ENCODE measurements around the gene RALGAPA2. TPM values are rescaled to one million over a fixed set of nuclear protein-coding genes. Genes with fewer than 3 reads are reported as not detected.

RALGAPA2 gene
- polyA plus RNA-seq, 1 donor from 2014 or later: 21.8 TPM

- TF ChIP-seq REST (IDR thresholded peaks at IDR 0.05; ENCODE audit: borderline replicate concordance) (no peak), RAD21 (conservative IDR thresholded peaks at IDR 0.05) (no peak), CTCF (IDR thresholded peaks at IDR 0.05; ENCODE audit: poor library complexity, severe bottlenecking) (no peak), TAF1 (IDR thresholded peaks at IDR 0.05; ENCODE audit: low read depth) (no peak), EZH2 (IDR thresholded peaks at IDR 0.05; ENCODE audit: borderline replicate concordance, insufficient read depth, low read length, poor library complexity, severe bottlenecking) (no peak), POLR2AphosphoS5 (IDR thresholded peaks at IDR 0.05) (no peak), EP300 (conservative IDR thresholded peaks at IDR 0.05; ENCODE audit: poor library complexity, severe bottlenecking) (no peak), SMC3 (conservative IDR thresholded peaks at IDR 0.05; ENCODE audit: poor library complexity) (no peak), MXI1 (conservative IDR thresholded peaks at IDR 0.05; ENCODE audit: poor library complexity, severe bottlenecking) (no peak)
- no peak overlapping the region for H3K27ac ChIP-seq (ENCODE audit: low read length)
- H3K27me3 ChIP-seq (ENCODE audit: insufficient read depth, low read depth, low read length): no peaks in the 10 kb centered on the region
- no peak overlapping the region for H3K4me3 ChIP-seq (ENCODE audit: low read length)
- no peak overlapping the region for H3K4me2 ChIP-seq (ENCODE audit: low read length)
- no peaks in the 10 kb centered on the region for H4K20me1 ChIP-seq (ENCODE audit: insufficient read depth)
- no peak overlapping the region for H3K9ac ChIP-seq (ENCODE audit: low read length)
- H3K79me2 ChIP-seq (replicated peaks; ENCODE audit: insufficient read depth, low read length): no peaks in the 10 kb centered on the region
- no peaks in the 10 kb centered on the region for H3K9me2 ChIP-seq (ENCODE audit: insufficient read depth, low read length)
- H3F3A ChIP-seq (ENCODE audit: insufficient read depth, low read length, poor library complexity, severe bottlenecking): no peaks in the 10 kb centered on the region
- no peak overlapping the region for H2AFZ ChIP-seq (ENCODE audit: low read depth, low read length)
- H3K36me3 ChIP-seq (ENCODE audit: insufficient read depth, low read length): no peaks in the 10 kb centered on the region
- H3K9me3 ChIP-seq (ENCODE audit: low read length): no peaks in the 10 kb centered on the region
Observed at GRCh38 chr20:20487811-20488210, 224.6 kb downstream of the RALGAPA2 start.

GRCh38 chr20:20483328-20483727 lies 229.1 kb downstream of the RALGAPA2 start:
- no peaks in the 10 kb centered on the region for H3K36me3 ChIP-seq (ENCODE audit: insufficient read depth, low read length)
- no peaks in the 10 kb centered on the region for H3K79me2 ChIP-seq (replicated peaks; ENCODE audit: insufficient read depth, low read length)
- H2AFZ ChIP-seq (ENCODE audit: low read depth, low read length): no peak overlapping the region
- H3K27ac ChIP-seq (ENCODE audit: low read length): no peak overlapping the region
- H3K9ac ChIP-seq (ENCODE audit: low read length): no peak overlapping the region
- no peak overlapping the region for H3K4me2 ChIP-seq (ENCODE audit: low read length)
- H3K27me3 ChIP-seq (ENCODE audit: insufficient read depth, low read depth, low read length): no peaks in the 10 kb centered on the region
- no peaks in the 10 kb centered on the region for H3F3A ChIP-seq (ENCODE audit: insufficient read depth, low read length, poor library complexity, severe bottlenecking)
- H4K20me1 ChIP-seq (ENCODE audit: insufficient read depth): no peaks in the 10 kb centered on the region
- no peak overlapping the region for H3K4me3 ChIP-seq (ENCODE audit: low read length)
- TF ChIP-seq MXI1 (conservative IDR thresholded peaks at IDR 0.05; ENCODE audit: poor library complexity, severe bottlenecking) (no peak), EZH2 (IDR thresholded peaks at IDR 0.05; ENCODE audit: borderline replicate concordance, insufficient read depth, low read length, poor library complexity, severe bottlenecking) (no peak), SMC3 (conservative IDR thresholded peaks at IDR 0.05; ENCODE audit: poor library complexity) (no peak), RAD21 (conservative IDR thresholded peaks at IDR 0.05) (no peak), TAF1 (IDR thresholded peaks at IDR 0.05; ENCODE audit: low read depth) (no peak), POLR2AphosphoS5 (IDR thresholded peaks at IDR 0.05) (no peak), CTCF (IDR thresholded peaks at IDR 0.05; ENCODE audit: poor library complexity, severe bottlenecking) (no peak), REST (IDR thresholded peaks at IDR 0.05; ENCODE audit: borderline replicate concordance) (no peak), EP300 (conservative IDR thresholded peaks at IDR 0.05; ENCODE audit: poor library complexity, severe bottlenecking) (no peak)
- no peaks in the 10 kb centered on the region for H3K9me3 ChIP-seq (ENCODE audit: low read length)
- H3K9me2 ChIP-seq (ENCODE audit: insufficient read depth, low read length): no peaks in the 10 kb centered on the region

Data from neural cell (in vitro differentiated cells).